Esophagus squamous epithelium (tissue), 5 donors: Measurements from ENCODE around the gene GATAD2A. TPM values are rescaled to one million over a fixed set of nuclear protein-coding genes. Genes with fewer than 3 reads are reported as not detected.

Experiments used
- DNase-seq: peaks from one replicate; lab custom pipeline; 2025; lab: John Stamatoyannopoulos, UW
- H3K27ac ChIP-seq, 4 donors: fragments of 200-600 bp; sonication (generic); one replicate each; pipeline ENCODE4 v1.5.1; 2016 to 2019; ENCODE audit warnings: mild to moderate bottlenecking in 1 of 4
- H3K27me3 ChIP-seq, 4 donors: fragments of 200-600 bp; sonication (generic); 1 replicate in 3 of 4; 2 replicates in 1 of 4; pipeline versions ENCODE4 v1.5.1 to v1.6.0; 2017 to 2021; ENCODE audit warnings: antibody characterized with exemption in 1 of 4
- H3K36me3 ChIP-seq, 3 donors: fragments of 200-600 bp; sonication (generic); one replicate each; pipeline ENCODE4 v1.5.1; 2016 to 2019
- H3K4me1 ChIP-seq, 3 donors: fragments of 200-600 bp; sonication (generic); one replicate each; pipeline ENCODE4 v1.5.1; 2017 to 2019
- H3K4me3 ChIP-seq, 4 donors: fragments of 200-600 bp; sonication (generic); 1 replicate in 3 of 4; 2 replicates in 1 of 4; pipeline ENCODE4 v1.5.1; 2016 to 2019; ENCODE audit warnings: mild to moderate bottlenecking in 2 of 4, moderate library complexity in 1 of 4
- H3K9me3 ChIP-seq, 3 donors: fragments of 200-600 bp; sonication (generic); one replicate each; pipeline ENCODE4 v1.5.1; 2016 to 2019
- POLR2A ChIP-seq, 4 donors: fragments of 450-650 bp; IDR thresholded peaks; one replicate each; pipeline ENCODE4 v1.6.1; 2017; ENCODE audit warnings: antibody characterized with exemption in 4 of 4, mild to moderate bottlenecking in 4 of 4, moderate library complexity in 3 of 4
- WGBS, 2 donors: methylation state at CpG; one replicate each; pipeline ENCODE4 v1.1.5; 2018; 5-methylcytosine and 5-hydroxymethylcytosine counted together
- intact Hi-C: fragments of 100-400 bp; cut with DNase I; formaldehyde crosslinking; loops from one replicate; pipeline ENCODE4 v1.15.0; 2022
- total RNA-seq, 4 donors: library from RNA; depleted of rRNA; stranded (reverse); fragments of >200 nt; gene quantifications; one replicate each; pipeline ENCODE4 v1.1.0, GENCODE V29; 2016
- TF ChIP-seq, protein P1 (sequence below), 6 experiments: fragments of 450-650 bp in 4 of 6; fragments of 200-600 bp in 2 of 6; sonication (generic) in 2 of 6; IDR thresholded peaks; one replicate each; pipeline ENCODE4 v1.5.1; 2016 to 2019; ENCODE audit warnings: antibody characterized with exemption in 6 of 6, mild to moderate bottlenecking in 4 of 6, moderate library complexity in 4 of 6
- donor health status: DM: yes; HTN: yes; CAD: no.

The GATAD2A gene
- total RNA-seq, 4 donors from 2014 or later = 39.7 to 81.4 (median 41.6) TPM

DNA sequence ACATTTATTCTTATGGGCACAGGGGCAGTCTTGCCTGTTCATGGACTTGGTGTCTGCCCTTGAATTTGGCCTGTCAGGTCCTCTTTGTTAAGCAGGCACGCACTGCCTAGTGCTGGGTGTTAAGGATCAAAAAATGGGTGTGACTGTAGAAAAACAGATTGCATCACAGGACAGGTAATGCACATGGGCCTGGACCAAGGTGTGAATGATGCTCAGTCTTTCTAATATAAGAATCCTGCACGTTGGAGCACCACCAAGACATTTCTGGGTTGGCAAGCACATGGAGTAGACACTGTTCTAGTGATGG, 33.7 kb downstream of the GATAD2A start:
- Histone ChIP-seq H3K9me3 (no peaks in the 10 kb centered on the region), H3K27me3 (no peaks in the 10 kb centered on the region), H3K4me1 (peaks cover 15 to 46% (median 19%) of the 10 kb centered on the region in 3 donors), H3K36me3 (peaks cover 0 to 7% (median 0%) of the 10 kb centered on the region in 3 donors), H3K4me3 (no peak overlapping the region), H3K27ac (peak overlapping the region; percentile 3 to 52 (median 13))
- WGBS, 2 donors = 51 to 60% methylated on average over 1 to 2 of the region's 2 CpGs
- intact Hi-C loops = no loop called here
- DNase-seq = no peak
- TF ChIP-seq, protein P1, sequence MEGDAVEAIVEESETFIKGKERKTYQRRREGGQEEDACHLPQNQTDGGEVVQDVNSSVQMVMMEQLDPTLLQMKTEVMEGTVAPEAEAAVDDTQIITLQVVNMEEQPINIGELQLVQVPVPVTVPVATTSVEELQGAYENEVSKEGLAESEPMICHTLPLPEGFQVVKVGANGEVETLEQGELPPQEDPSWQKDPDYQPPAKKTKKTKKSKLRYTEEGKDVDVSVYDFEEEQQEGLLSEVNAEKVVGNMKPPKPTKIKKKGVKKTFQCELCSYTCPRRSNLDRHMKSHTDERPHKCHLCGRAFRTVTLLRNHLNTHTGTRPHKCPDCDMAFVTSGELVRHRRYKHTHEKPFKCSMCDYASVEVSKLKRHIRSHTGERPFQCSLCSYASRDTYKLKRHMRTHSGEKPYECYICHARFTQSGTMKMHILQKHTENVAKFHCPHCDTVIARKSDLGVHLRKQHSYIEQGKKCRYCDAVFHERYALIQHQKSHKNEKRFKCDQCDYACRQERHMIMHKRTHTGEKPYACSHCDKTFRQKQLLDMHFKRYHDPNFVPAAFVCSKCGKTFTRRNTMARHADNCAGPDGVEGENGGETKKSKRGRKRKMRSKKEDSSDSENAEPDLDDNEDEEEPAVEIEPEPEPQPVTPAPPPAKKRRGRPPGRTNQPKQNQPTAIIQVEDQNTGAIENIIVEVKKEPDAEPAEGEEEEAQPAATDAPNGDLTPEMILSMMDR (IDR thresholded peaks at IDR 0.05) = no peak
- no peak for TF ChIP-seq POLR2A (IDR thresholded peaks at IDR 0.05)

DNA sequence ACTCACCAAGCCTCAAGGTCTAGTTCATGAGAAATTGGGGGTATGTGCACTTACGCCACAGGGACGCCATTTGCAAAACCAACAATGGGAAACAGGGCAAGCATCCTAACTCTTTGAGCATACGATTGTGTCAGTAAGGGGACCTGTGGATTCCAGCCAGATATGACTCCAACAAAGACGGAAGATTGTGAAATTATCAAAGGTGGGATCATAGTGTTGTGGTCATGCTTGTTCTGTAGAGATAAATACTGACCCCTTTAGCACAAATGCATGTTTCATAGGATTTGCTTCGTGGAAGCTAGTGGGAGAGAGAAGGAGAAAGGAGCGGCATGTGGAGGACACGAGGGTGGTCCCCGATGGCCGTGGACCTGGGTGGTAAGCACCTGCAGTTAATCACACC, 37.8 kb downstream of the GATAD2A start:
- H3K36me3 ChIP-seq = no peaks in the 10 kb centered on the region
- peaks cover 9 to 48% (median 14%) of the 10 kb centered on the region in 3 donors for H3K4me1 ChIP-seq
- no peak for DNase-seq
- H3K27me3 ChIP-seq = no peaks in the 10 kb centered on the region
- H3K27ac ChIP-seq = no peak overlapping the region
- no peaks in the 10 kb centered on the region for H3K9me3 ChIP-seq
- TF ChIP-seq, protein P1 (IDR thresholded peaks at IDR 0.05) = no peak
- no peak for TF ChIP-seq POLR2A (IDR thresholded peaks at IDR 0.05)
- 80 to 87% methylated on average over 8 to 9 of the region's 9 CpGs for whole genome bisulfite sequencing, 2 donors
- no peak overlapping the region for H3K4me3 ChIP-seq
- intact Hi-C loops = no loop called here

DNA sequence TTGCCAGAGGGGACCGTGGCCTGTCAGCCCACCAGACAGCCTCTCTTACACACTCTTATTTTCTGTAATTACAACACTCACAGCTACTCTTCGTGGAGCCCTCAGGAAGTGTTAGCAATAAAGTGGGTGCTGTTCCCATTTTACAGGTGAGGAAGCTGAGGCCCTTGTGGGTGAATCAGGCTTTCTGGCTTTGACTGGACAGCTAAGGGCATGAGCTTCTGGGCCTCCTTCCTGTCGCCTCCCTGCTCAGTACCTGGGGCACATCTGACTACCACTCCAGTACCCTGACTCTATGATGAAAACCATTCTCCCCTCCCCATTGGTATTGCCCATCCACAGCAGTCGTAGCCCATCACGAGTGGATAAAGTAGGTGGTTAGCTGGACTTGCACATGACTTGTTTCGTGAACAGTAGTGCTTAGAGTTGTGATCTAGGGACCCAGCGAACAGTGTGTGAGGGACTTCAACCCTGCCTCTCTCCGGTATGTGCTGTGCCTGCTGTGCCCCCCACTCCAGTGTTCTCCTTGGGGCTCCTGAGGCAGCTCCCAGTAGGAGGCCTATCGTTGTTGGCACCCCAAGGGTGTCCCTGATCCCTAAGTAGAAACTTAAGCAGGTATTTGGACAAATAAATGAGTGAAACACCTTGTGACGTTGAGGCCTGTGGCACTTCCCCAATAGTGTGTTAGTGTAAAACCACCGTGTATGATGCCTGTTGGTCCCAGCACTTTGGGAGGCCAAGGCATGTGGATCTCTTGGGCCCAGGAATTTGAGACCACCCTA, 38.6 kb downstream of the GATAD2A start:
- Histone ChIP-seq H3K27ac (peak overlapping the region in 2 of 4 donors; percentile 7 to 24), H3K4me3 (no peak overlapping the region), H3K27me3 (no peaks in the 10 kb centered on the region), H3K9me3 (no peaks in the 10 kb centered on the region), H3K36me3 (no peaks in the 10 kb centered on the region), H3K4me1 (peaks cover under 1 to 43% (median 7%) of the 10 kb centered on the region in 3 donors)
- no peak for TF ChIP-seq POLR2A (IDR thresholded peaks at IDR 0.05)
- TF ChIP-seq, protein P1 (IDR thresholded peaks at IDR 0.05) = no peak
- intact Hi-C loops = no loop called here
- no peak for DNase-seq
- 73 to 79% methylated on average over 10 to 11 of the region's 11 CpGs for WGBS, 2 donors

DNA sequence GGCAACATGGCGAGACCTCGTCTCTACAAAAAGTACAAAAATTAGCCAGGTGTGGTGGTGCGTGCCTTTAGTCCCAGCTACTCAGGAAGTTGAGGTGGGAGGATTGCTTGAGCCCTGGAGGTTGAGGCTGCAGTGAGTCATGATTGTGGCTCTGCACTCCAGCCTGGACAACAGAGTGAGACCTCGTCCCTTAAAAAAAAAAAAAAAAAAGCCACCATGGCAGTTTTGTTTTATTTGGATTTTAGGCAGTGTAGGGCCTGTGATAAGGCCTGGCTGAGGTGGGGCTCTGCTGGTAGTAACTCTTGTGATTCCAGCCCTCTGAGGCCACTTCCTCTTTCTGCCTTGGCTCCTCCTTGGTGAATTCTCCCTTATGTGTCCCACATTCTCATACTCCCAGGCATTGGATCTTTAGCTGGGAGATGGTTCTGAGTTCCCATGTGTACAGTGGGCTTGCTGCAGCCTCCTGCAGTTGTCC, 39.2 kb downstream of the GATAD2A start:
- 54 to 68% methylated on average over 4 of the region's 4 CpGs for WGBS, 2 donors

DNA sequence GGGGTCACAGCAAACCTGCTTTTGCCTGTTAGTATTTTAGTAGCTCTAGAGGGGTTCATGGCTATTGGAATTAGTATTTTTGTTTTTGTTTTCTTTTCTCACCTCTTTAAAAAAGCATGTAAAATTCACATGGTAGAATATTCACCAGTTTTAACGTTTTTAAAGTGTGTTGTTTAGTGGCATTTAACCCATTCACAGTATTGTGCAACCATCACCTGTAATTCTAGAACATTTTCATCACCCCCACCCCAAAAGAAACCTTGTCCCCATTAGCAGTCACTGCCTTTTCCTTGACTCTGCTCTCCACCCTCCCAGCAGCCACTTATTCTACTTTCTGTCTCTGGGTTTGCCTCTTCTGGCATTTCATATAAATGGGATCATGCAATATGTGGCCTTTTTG, 39.8 kb downstream of the GATAD2A start:
- Histone ChIP-seq H3K4me3 (no peak overlapping the region), H3K27ac (peak overlapping the region in 1 of 4 donors; percentile 30), H3K9me3 (no peaks in the 10 kb centered on the region), H3K4me1 (peaks cover 0 to 40% (median 7%) of the 10 kb centered on the region in 3 donors), H3K36me3 (no peaks in the 10 kb centered on the region), H3K27me3 (no peaks in the 10 kb centered on the region)
- WGBS, 2 donors = 19 to 20% methylated on average over 1 of the region's 1 CpG
- intact Hi-C loops = no loop called here
- TF ChIP-seq, protein P1 (IDR thresholded peaks at IDR 0.05) = no peak
- no peak for TF ChIP-seq POLR2A (IDR thresholded peaks at IDR 0.05)
- DNase-seq = no peak

More for the DNA sequence above, 39.2 kb downstream of the GATAD2A start:
- H3K27me3 ChIP-seq = no peaks in the 10 kb centered on the region
- intact Hi-C loops = no loop called here
- no peaks in the 10 kb centered on the region for H3K36me3 ChIP-seq
- H3K27ac ChIP-seq = peak overlapping the region in 2 of 4 donors; percentile 24 to 30
- DNase-seq = no peak
- TF ChIP-seq, protein P1 (IDR thresholded peaks at IDR 0.05) = no peak
- no peak for TF ChIP-seq POLR2A (IDR thresholded peaks at IDR 0.05)
- H3K4me1 ChIP-seq = peaks cover 0 to 40% (median 7%) of the 10 kb centered on the region in 3 donors
- no peak overlapping the region for H3K4me3 ChIP-seq
- no peaks in the 10 kb centered on the region for H3K9me3 ChIP-seq
